PFSK-1 (cell line): ENCODE data around the gene ZHX3.

ENCODE experiments used
- FOXP2 ChIP-seq: optimal IDR thresholded peaks from 2 replicates; pipeline ENCODE3; 2011; ENCODE audit warnings: borderline replicate concordance, control low read depth, inconsistent platforms; ENCODE audit not compliant: insufficient read depth; ENCODE audit errors: extremely low read length, extremely low read depth
- POLR2AphosphoS5 ChIP-seq: IDR thresholded peaks from 2 replicates; pipeline ENCODE4 v1.6.1; 2012; ENCODE audit warnings: low read depth, mild to moderate bottlenecking, control low read depth, low read length, moderate library complexity
- REST ChIP-seq, 2 experiments: IDR thresholded peaks; 2 replicates each; pipeline versions ENCODE4 v1.6.1 to v1.8.0; 2011 to 2012; ENCODE audit warnings: low read depth in 2 of 2, low read length in 2 of 2, control low read depth in 1 of 2, inconsistent platforms in 1 of 2, mild to moderate bottlenecking in 1 of 2, moderate library complexity in 1 of 2; ENCODE audit not compliant: insufficient read depth in 1 of 2
- SIN3A ChIP-seq: IDR thresholded peaks from 2 replicates; pipeline ENCODE4 v1.6.1; 2012; ENCODE audit warnings: mild to moderate bottlenecking, low read length, moderate library complexity, borderline replicate concordance; ENCODE audit not compliant: insufficient read depth
- TAF1 ChIP-seq: IDR thresholded peaks from 2 replicates; pipeline ENCODE4 v1.6.1; 2012; ENCODE audit warnings: low read length, control low read depth, borderline replicate concordance; ENCODE audit not compliant: insufficient read depth

DNA sequence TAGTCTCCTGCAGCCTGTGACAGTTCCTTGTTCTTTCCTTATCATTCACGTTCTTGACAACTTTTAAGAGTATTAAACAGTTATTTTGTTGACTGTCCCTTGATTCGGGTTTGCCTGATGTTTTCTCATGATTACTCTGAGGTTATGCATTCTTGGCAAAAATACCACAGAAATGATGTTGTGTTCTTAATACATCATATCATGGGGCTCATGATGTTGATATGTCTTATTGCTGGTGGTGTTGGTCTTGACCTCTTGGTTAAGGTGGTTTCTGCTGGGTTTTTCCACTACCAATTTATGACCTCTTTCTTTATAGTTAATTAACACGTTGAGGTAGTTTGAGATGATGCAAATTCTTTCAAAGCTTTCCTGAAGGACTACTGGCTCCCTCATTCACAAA lies 59.1 kb downstream of the ZHX3 start:
- no peak for TF ChIP-seq POLR2AphosphoS5
- TF ChIP-seq REST (IDR thresholded peaks at IDR 0.05; ENCODE audit: insufficient read depth in 1 of 2, low read depth in 2 of 2, low read length in 2 of 2) = no peak
- no peak for TF ChIP-seq TAF1
- TF ChIP-seq SIN3A = no peak
- TF ChIP-seq FOXP2 = no peak
